SKM-1 treated with dmso at 0.1 percent for 144 hours (cell line): ENCODE data around the gene NBR1.
"Not testable (repeated sequence)": the region's sequence is repeated elsewhere in the genome, so short reads cannot be mapped to it uniquely, and the experiment has no call there.

Experiments used
- DNase-seq: peaks from one replicate; lab custom pipeline; 2025; ENCODE audit not compliant: unreplicated experiment; lab: John Stamatoyannopoulos, UW

The NBR1 gene, protein sequence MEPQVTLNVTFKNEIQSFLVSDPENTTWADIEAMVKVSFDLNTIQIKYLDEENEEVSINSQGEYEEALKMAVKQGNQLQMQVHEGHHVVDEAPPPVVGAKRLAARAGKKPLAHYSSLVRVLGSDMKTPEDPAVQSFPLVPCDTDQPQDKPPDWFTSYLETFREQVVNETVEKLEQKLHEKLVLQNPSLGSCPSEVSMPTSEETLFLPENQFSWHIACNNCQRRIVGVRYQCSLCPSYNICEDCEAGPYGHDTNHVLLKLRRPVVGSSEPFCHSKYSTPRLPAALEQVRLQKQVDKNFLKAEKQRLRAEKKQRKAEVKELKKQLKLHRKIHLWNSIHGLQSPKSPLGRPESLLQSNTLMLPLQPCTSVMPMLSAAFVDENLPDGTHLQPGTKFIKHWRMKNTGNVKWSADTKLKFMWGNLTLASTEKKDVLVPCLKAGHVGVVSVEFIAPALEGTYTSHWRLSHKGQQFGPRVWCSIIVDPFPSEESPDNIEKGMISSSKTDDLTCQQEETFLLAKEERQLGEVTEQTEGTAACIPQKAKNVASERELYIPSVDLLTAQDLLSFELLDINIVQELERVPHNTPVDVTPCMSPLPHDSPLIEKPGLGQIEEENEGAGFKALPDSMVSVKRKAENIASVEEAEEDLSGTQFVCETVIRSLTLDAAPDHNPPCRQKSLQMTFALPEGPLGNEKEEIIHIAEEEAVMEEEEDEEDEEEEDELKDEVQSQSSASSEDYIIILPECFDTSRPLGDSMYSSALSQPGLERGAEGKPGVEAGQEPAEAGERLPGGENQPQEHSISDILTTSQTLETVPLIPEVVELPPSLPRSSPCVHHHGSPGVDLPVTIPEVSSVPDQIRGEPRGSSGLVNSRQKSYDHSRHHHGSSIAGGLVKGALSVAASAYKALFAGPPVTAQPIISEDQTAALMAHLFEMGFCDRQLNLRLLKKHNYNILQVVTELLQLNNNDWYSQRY

DNA sequence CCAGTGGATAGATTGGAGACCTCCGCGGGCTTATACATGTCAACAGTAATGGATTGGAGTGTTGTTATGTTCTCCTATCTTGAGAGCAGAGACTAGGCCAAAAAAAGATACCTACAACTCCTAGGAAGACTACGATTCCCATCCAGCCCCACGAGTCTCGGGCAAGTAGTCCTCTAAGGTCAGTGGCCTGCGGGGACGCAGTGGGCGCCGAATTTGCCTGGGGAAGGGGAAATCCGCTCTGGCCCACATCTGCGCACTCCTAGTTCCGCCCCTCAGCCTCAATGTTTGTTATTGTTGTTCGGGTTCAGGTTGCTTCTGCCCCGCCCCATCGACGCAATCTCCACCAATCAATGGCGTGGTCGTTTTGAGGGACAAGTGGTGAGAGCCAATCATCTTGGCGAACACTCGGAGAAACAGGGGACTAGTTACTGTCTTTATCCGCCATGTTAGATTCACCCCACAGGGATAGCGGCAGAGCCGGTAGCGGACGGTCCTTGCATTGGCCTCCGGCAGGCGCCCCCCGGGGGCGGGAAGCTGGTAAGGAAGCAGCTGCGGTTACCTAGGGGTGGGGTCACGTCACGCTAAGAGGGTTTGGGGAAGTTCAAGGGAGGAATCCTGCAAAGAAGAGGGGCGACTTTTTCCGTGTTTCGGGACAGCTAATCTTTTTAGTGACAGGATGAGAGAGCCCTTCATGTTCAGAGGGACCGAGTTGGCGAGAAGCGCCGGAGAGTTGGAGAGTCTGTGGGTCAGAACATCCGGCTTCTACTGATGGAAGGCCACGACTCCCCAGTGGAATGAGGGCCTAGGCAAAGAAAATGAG is at the start of gene NBR1:
NBR1 (plus strand) TSS at position 449 of the 820 bp plus-strand sequence. CDS start 4,586 bp downstream, outside the sequence.
- DNase-seq = peak; percentile 98

DNA sequence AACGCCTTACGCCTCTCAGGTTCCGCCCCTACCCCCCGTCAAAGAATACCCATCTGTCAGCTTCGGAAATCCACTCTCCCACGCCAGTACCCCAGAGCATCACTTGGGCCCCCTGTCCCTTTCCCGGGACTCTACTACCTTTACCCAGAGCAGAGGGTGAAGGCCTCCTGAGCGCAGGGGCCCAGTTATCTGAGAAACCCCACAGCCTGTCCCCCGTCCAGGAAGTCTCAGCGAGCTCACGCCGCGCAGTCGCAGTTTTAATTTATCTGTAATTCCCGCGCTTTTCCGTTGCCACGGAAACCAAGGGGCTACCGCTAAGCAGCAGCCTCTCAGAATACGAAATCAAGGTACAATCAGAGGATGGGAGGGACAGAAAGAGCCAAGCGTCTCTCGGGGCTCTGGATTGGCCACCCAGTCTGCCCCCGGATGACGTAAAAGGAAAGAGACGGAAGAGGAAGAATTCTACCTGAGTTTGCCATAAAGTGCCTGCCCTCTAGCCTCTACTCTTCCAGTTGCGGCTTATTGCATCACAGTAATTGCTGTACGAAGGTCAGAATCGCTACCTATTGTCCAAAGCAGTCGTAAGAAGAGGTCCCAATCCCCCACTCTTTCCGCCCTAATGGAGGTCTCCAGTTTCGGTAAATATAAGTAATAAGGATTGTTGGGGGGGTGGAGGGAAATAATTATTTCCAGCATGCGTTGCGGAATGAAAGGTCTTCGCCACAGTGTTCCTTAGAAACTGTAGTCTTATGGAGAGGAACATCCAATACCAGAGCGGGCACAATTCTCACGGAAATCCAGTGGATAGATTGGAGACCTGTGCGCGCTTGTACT is 45.7 kb upstream of the NBR1 start, which contains the start of gene BRCA1:
BRCA1 (minus strand) TSS at position 232 of the 834 bp plus-strand sequence. CDS start 1,268 bp downstream, outside the sequence.
- peak; percentile 99 for DNase-seq

DNA sequence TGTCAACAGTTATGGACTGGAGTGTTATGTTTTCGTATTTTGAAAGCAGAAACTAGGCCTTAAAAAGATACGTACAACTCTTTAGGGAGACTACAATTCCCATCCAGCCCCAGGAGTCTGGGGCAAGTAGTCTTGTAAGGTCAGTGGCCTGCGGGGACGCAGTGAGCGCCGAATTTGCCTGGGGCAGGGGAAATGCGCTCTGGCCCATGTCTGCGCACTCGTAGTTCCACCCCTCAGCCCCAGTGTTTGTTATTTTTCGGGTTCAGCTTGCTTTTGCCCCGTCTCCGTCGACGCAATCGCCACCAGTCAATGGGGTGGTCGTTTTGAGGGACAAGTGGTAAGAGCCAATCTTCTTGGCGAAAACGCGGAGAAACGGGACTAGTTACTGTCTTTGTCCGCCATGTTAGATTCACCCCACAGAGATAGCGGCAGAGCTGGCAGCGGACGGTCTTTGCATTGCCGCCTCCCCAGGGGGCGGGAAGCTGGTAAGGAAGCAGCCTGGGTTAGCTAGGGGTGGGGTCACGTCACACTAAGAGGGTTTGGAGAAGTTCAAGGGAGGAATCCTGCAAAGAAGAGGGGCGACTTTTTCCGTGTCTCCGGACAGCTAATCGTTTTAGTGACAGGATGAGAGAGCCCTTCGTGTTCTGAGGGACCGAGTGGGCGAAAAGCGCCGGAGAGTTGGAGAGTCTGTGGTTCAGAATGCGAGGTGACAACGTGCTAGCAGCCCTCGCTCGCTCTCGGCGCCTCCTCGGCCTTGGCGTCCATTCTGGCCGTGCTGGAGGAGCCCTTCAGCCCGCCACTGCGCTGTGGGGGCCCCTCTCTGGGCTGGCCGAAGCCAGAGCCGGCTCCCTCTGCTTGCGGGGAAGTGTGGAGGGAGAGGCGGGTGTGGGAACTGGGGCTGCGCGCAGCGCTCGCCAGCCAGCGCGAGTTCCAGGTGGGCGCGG is 44.8 kb upstream of the NBR1 start:
- DNase-seq = no peak

DNA sequence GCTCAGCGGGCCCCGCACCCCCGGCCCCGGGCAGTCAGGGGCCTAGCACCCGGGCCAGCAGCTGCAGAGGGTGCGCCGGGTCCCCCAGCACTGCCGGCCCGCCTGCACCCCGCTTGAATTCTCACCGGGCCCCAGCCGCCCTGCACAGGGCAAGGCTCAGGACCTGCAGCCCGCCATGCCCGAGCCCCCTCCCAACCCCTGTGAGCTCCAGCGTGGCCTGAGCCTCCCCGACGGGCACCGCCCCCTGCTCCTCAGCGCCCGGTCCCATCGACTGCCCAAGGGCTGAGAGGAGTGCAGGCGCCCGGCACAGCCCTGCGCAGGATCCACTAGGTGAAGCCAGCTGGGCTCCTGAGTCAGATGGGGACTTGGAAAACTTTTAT is 44.1 kb upstream of the NBR1 start:
- DNase-seq = no peak

DNA sequence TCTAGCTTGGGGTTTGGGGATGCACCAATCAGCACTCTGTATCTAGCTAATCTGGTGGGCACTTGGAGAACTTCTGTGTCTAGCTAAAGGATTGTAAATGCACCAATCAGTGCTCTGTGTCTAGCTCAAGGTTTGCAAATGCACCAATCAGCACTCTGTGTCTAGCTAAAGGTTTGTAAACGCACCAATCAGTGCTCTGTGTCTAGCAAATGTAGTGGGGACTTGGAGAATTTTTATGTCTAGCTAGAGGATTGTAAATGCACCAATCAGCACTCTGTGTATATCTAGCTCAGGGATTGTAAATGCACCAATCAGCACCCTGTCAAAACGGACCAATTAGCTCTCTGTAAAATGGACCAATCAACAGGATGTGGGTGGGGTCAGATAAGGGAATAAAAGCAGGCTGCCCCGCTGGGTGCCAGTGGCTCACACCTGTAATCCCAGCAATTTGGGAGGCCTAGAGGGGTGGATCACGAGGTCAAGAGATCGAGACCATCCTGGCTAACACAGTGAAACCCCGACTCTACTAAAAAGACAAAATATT is 43.6 kb upstream of the NBR1 start:
- not testable (repeated sequence) for DNase-seq

DNA sequence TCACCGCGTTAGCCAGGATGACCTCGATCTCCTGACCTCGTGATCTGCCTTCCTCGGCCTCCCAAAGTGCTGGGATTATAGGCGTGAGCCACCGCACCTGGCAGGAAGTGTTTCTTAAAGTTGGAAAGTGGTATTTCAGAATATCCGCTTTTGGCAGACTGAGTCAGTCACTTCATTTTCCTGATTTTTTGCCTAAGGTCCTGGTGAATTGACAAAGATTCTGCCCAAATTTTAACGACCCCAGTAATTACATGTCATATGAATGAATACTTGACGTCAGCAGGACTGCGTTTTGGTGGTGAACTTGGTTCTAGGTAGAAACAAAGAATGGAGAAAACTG is 41.4 kb upstream of the NBR1 start:
- DNase-seq = no peak

DNA sequence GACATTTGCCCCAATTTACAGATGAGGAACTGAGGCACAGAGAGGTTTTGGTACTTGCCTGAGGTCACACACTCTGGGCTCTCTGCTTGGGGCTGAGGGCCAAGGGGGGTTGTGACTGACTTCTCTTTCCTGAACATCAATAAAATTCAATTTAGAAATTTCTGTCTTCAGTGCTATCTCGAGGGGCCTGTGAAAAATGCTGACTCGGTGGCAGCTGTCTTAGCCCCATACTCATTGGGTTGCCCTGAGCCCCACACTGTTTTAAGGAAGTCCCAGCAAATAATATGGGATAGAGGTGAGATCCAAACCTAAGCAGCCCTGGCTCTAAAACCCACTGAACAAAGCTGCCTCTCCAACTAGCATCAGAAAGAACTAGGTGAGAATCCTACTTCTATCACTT is 38.9 kb upstream of the NBR1 start:
- DNase-seq = no peak

DNA sequence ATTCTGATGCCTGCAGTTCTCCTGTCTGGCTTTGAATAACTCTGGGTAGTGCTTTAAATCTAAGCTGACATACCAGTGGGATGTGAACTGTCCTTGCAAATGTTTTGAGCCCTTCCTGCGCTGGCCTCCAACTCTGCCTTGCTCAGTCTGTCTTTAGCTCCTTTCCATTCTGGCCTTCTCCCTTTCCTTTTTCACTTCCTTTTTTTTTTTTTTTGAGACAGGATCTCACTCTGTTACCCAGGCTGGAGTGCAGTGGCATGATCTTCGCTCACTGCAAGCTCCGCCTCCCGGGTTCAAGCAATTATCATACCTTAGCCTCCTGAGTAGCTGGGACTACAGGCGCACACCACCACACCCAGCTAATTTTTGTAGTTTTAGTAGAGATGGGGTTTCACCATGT is 37.6 kb upstream of the NBR1 start:
- not testable (repeated sequence) for DNase-seq

DNA sequence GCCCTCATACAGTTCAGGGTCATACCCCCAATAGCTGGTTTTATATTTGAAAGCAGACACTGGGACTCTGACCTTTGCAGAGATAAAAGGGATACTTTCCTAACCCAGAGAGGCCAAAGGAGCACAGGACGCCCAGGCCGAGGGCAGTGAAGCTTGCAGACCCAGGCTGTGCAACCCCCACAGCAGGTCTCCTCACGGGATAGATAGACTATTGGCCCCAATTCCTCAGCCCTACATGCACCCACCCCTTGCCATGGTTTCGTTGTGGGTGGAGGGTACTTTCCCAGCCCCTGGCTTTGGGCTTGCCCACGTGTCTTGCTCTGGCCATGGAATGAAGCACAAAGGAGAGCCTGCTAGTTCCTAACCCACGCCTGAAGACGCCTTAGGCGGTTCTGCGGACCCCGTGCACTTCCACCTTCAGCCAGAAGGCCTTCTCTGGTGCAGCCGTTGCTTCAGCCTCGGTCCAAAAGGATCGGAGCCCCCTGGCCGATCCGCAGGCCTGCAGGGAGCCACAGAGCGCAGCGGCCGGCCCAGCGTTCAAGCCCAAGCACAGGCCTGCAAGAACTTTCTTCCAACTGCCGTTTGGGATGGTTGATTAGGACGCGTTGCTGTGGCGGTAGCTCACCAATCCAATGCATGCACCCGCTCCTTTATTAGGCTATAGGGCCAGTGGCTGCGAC is 36.1 kb upstream of the NBR1 start:
- no peak for DNase-seq

DNA sequence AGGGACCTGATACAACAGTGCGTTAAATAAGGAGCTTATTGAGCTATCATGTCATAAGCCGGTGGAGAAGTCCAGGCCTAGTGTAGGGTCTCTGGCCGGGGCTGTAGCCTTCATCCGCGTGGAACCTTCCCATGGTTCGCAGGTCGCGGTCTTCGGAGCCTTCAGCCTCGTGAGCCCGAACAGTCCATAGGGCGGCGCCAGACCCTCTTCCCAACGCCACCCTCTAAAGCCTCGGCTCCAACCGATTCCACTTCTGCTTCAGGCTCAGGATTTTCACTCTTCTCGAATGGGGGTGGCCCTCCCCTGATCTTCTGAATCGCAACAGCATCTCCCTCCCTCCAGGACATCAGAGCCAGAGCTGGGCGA is 35.6 kb upstream of the NBR1 start:
- no peak for DNase-seq

DNA sequence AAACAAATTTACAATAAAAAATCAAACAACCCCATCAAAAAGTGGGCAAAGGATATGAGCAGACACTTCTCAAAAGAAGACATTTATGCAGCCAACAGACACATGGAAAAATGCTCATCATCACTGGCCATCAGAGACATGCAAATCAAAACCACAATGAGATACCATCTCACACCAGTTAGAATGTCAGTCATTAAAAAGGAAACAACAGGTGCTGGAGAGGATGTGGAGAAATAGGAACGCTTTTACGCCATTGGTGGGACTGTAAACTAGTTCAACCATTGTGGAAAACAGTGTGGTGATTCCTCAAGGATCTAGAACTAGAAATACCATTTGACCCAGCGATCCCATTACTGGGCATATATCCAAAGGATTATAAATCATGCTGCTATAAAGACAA is 34.4 kb upstream of the NBR1 start:
- DNase-seq = not testable (repeated sequence)

DNA sequence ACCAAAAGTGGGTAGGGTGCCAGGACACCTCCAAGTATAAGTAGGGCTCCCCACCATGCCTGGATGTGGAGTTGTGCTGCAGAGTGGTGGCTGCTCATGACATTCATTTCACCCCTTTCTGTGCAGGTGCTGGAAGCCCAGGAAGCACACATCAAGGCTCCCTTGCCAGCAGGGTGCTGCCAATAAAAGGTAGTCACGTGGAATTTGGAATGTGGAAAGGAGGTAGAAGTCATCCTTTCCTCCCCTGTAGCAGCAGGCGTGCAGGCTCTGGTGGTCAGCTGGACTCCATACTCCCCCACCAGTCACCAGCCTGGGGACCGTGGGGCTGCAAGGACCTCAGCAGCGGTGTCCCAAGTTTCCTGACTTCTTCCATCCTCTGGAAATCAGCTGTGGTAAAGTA is 32.5 kb upstream of the NBR1 start:
- not testable (repeated sequence) for DNase-seq

DNA sequence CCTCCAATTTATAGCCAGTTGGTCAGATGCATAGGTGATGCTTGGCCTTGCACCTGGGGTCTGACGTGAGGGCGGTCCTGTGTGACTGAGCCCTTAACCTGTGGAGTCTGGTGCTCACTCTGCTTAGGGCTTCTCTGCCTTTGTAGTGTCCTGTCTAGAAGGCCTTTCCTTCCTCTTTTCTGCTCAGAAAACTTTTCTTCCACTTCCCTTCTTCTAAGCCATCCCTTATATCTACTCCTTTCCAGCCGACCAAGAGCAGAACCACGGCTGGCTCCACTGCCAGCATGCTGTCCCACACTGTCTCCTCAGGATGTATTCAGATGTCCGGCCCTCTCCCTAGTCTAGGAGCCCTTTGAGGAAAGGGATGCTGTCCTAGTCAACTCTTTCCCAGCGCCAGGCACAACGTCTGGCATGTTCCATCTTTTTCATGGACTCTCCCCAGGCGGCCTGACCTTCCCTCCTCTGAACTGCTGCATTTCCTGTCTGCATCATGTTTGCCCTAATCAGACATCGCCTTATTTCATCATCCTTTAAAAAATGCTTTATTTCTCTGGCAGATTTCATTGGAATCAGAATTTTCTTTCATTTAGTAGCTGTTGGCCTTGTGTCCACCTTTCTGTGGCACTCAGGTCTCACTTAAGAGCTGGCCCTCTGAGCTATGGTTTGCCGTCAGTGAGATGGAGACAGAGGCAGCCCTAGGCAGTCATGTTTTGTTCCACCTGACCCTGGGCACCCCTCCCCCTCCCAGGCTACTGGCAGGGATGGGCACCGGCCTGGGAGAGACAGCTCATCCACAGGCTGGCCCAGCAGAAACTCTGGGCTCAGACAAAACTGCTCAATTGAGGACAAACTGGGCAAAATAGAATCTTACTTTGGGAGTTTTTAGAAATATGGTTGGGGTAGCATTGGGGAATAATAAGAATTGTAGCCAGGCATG is 30.4 kb upstream of the NBR1 start:
- peak; percentile 53 for DNase-seq

DNA sequence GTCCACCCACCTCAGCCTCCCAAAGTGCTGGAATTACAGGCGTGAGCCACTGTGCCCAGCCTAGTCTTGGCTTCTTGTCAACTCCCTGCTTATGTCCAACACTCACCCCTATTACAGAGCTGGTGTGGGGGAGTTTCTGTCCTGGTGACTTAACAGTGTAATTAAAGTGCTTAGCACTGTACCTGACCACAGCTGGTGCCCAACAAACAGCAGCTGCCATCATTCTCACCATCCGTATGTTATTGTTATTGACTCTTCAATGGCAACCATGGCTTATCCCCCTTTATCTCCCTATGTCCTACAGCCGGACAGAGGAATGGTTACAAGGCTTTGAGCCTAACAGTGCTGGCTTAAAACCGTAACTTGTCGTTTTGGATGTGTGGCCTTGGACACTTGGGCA is 28.9 kb upstream of the NBR1 start:
- DNase-seq = no peak

DNA sequence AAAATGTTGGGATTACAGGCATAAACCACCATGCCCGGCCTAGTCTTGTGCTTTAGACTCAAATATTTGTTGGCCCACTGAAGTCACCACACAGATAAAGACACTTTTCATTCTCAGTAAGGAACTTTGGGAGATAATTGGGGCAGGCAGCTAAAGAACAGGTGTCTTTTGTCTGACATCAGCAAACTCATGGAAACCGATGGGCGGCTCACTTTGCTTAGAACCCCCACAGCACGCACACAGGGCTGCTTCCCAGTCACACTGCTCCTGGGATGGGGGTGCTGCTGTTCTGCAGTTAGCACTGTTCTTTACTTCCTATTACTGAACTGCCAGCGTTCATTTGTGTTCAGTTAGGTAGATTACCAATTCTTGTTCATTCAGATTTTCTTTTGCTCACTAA is 27.8 kb upstream of the NBR1 start:
- DNase-seq = no peak

DNA sequence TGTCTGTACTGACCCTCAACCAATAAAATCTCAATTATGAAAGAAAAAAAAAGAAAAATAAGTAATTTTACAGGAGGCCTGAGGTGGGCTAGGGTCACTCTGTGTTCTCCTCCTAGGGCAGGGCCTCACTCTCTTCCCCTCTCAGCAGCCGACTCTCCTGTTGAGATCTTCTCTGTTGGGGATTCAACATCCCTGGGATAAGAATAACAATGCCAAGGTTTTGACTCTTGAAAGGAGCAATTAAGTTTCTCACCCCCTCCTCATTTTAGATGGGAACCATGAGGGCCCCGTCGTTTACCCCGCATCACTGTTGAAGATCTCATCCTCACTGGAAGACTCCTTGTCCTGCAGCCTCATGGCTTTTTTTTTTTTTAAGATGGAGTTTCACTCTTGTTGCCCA is 24.4 kb upstream of the NBR1 start:
- DNase-seq = no peak

DNA sequence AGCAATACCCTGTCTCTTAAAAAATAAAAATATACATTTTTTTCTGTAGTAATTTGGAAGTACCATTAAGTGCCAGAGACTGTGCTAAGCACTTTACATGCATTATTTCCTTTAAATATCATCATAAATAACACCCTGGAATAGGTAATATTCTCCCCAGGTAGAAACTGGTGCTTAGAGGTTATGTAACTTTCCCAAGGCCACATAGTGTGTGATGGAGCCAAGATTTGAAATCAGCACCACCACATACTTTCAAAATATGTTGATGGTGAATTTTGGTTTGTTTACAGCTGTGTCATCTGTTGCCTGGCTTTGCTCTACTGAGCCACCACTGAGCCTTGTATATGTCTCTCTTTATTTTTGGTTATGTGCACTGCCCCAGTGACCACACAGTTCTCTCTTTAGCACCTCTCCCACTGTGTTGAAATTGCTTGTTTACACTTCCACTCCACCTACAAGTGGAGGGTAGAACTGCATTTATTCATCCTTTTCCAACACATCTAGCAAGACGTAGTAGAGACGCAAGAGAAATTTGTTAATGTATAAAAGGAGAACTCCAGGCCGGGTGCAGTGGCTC is 19.0 kb upstream of the NBR1 start:
- no peak for DNase-seq
